CD14-positive monocyte (primary cell): ENCODE data around the gene PTPN14. TPM values are rescaled to one million over a fixed set of nuclear protein-coding genes. Genes with fewer than 3 reads are reported as not detected.

Experiments
- DNase-seq, 3 donors: peaks; one replicate each; pipeline ENCODE4 v3.0.0-alpha.2; 2011 to 2022
- H2AFZ ChIP-seq: 2 replicates; pipeline ENCODE4 v1.6.0; 2012; ENCODE audit warnings: mild to moderate bottlenecking, low read depth, low read length, inconsistent platforms; ENCODE audit not compliant: insufficient read depth, poor library complexity, severe bottlenecking
- H3K27ac ChIP-seq, 2 donors: 1 replicate in 1 of 2; 2 replicates in 1 of 2; pipeline ENCODE4 v1.5.1; 2012 to 2013; ENCODE audit warnings: low read length in 2 of 2, control low read depth in 1 of 2, inconsistent platforms in 1 of 2, low read depth in 1 of 2, mild to moderate bottlenecking in 1 of 2
- H3K27me3 ChIP-seq, 2 donors: one replicate each; pipeline versions ENCODE4 v1.6.0 to v1.6.1; 2011 to 2013; ENCODE audit warnings: low read length in 2 of 2; ENCODE audit not compliant: control insufficient read depth in 2 of 2, insufficient read depth in 2 of 2
- H3K36me3 ChIP-seq, 2 donors: replicated peaks in 1 of 2; 1 replicate in 1 of 2; 2 replicates in 1 of 2; pipeline versions ENCODE4 v1.5.1 to v1.6.1; 2012 to 2013; ENCODE audit warnings: low read length in 2 of 2, control low read depth in 1 of 2, inconsistent platforms in 1 of 2, mild to moderate bottlenecking in 1 of 2; ENCODE audit not compliant: insufficient read depth in 2 of 2, control insufficient read depth in 1 of 2
- H3K4me1 ChIP-seq, 2 donors: 1 replicate in 1 of 2; 2 replicates in 1 of 2; pipeline versions ENCODE4 v1.5.1 to v1.6.1; 2012 to 2013; ENCODE audit warnings: low read length in 2 of 2, control low read depth in 1 of 2, inconsistent platforms in 1 of 2, mild to moderate bottlenecking in 1 of 2, moderate library complexity in 1 of 2; ENCODE audit not compliant: insufficient read depth in 2 of 2, control insufficient read depth in 1 of 2
- H3K4me2 ChIP-seq: replicated peaks from 2 replicates; pipeline ENCODE3; 2012; ENCODE audit warnings: low read length, moderate library complexity, mild to moderate bottlenecking; ENCODE audit not compliant: poor library complexity, severe bottlenecking; ENCODE audit errors: extremely low read depth
- H3K4me3 ChIP-seq, 3 experiments: fragments of 200-600 bp in 1 of 3; sonication (generic) in 1 of 3; replicated peaks in 1 of 3; 1 replicate in 2 of 3; 2 replicates in 1 of 3; pipeline ENCODE4 v1.5.1; 2011 to 2013; ENCODE audit warnings: low read length in 3 of 3, mild to moderate bottlenecking in 3 of 3, control low read depth in 2 of 3, low read depth in 2 of 3, inconsistent platforms in 1 of 3, moderate library complexity in 1 of 3
- H3K79me2 ChIP-seq: 2 replicates; pipeline ENCODE4 v1.6.0; 2012; ENCODE audit warnings: mild to moderate bottlenecking, control low read depth, inconsistent platforms, low read length, moderate library complexity; ENCODE audit not compliant: insufficient read depth
- H3K9ac ChIP-seq: 2 replicates; pipeline ENCODE4 v1.6.0; 2017; ENCODE audit warnings: low read length, mild to moderate bottlenecking; ENCODE audit not compliant: insufficient read depth, poor library complexity, severe bottlenecking
- H3K9me3 ChIP-seq, 2 donors: replicated peaks in 1 of 2; 1 replicate in 1 of 2; 2 replicates in 1 of 2; pipeline versions ENCODE4 v1.5.1 to v1.6.1; 2012 to 2013; ENCODE audit warnings: low read length in 2 of 2, control low read depth in 1 of 2; ENCODE audit not compliant: control insufficient read depth in 1 of 2, insufficient read depth in 1 of 2
- H4K20me1 ChIP-seq: 2 replicates; pipeline ENCODE4 v1.6.0; 2012; ENCODE audit warnings: mild to moderate bottlenecking, low read length, control low read depth, moderate library complexity; ENCODE audit not compliant: insufficient read depth
- H3K27ac Mint-ChIP-seq, 7 donors: one replicate each; pipeline ENCODE4 v1.8.0; 2020; ENCODE audit warnings: mild to moderate bottlenecking in 7 of 7, mixed read lengths in 7 of 7, moderate library complexity in 6 of 7, inconsistent platforms in 2 of 7
- H3K27me3 Mint-ChIP-seq, 3 donors: one replicate each; pipeline ENCODE4 v1.8.0; 2021 to 2022; ENCODE audit warnings: low read depth in 3 of 3, mild to moderate bottlenecking in 3 of 3, mixed read lengths in 3 of 3, moderate library complexity in 3 of 3, inconsistent platforms in 1 of 3
- H3K36me3 Mint-ChIP-seq, 2 donors: one replicate each; pipeline ENCODE4 v1.8.0; 2020; ENCODE audit warnings: mixed read lengths in 2 of 2, inconsistent platforms in 1 of 2, mild to moderate bottlenecking in 1 of 2
- H3K4me1 Mint-ChIP-seq: one replicate; pipeline ENCODE4 v1.8.0; 2020; ENCODE audit warnings: mild to moderate bottlenecking, mixed read lengths
- H3K4me3 Mint-ChIP-seq, 2 donors: one replicate each; pipeline ENCODE4 v1.8.0; 2020; ENCODE audit warnings: mild to moderate bottlenecking in 2 of 2, mixed read lengths in 2 of 2, moderate library complexity in 1 of 2
- H3K9me3 Mint-ChIP-seq, 7 donors: one replicate each; pipeline ENCODE4 v1.8.0; 2020 to 2022; ENCODE audit warnings: mixed read lengths in 7 of 7, mild to moderate bottlenecking in 6 of 7, moderate library complexity in 6 of 7, inconsistent platforms in 2 of 7
- CTCF ChIP-seq: fragments of 200-600 bp; IDR thresholded peaks from one replicate; pipeline ENCODE4 v1.8.0; 2022; ENCODE audit warnings: antibody characterized with exemption, mild to moderate bottlenecking
- WGBS: methylation state at CpG from one replicate; pipeline ENCODE4 v1.1.5; 2013; ENCODE audit warnings: missing lambda C conversion rate; ENCODE audit not compliant: insufficient coverage; 5-methylcytosine and 5-hydroxymethylcytosine counted together
- intact Hi-C, 2 donors: fragments of 100-400 bp; cut with micrococcal nuclease; formaldehyde crosslinking; loops; one replicate each; pipeline versions ENCODE4 v1.15.0 to v1.15.1; 2023
- polyA plus RNA-seq, 3 donors: library from polyadenylated mRNA; depleted of rRNA in 1 of 3; unstranded in 2 of 3; stranded (reverse) in 1 of 3; fragments of 300-500 nt in 2 of 3; fragments of >200 nt in 1 of 3; fragmentation: Illumina TruSeq in 2 of 3; gene quantifications; 1 replicate in 2 of 3; 2 replicates in 1 of 3; pipeline ENCODE4 v1.2.3, GENCODE V29; 2012 to 2021

Gene PTPN14
- polyA plus RNA-seq, 3 donors = 0.01 TPM; not detected in 1

- DNase-seq = no peak
- no peak overlapping the region for H3K27ac Mint-ChIP-seq
- Histone ChIP-seq H3K36me3 (no peaks in the 10 kb centered on the region), H3K4me2 (no peak overlapping the region), H3K4me3 (no peak overlapping the region), H2AFZ (no peak overlapping the region), H4K20me1 (no peaks in the 10 kb centered on the region), H3K9me3 (no peaks in the 10 kb centered on the region), H3K27ac (no peak overlapping the region), H3K4me1 (no peaks in the 10 kb centered on the region), H3K79me2 (no peaks in the 10 kb centered on the region), H3K9ac (no peak overlapping the region), H3K27me3 (no peaks in the 10 kb centered on the region)
- no peak for TF ChIP-seq CTCF
- no peaks in the 10 kb centered on the region for H3K4me1 Mint-ChIP-seq
- H3K4me3 Mint-ChIP-seq = no peak overlapping the region
- H3K36me3 Mint-ChIP-seq = no peaks in the 10 kb centered on the region
- H3K27me3 Mint-ChIP-seq = peaks cover 0 to 8% (median 4%) of the 10 kb centered on the region in 3 donors
- WGBS = no CpG with 5 or more reads among the region's 1 CpG
- peaks cover 0 to 2% (median 0%) of the 10 kb centered on the region in 7 donors for H3K9me3 Mint-ChIP-seq
- intact Hi-C loops = no loop called here
Observed at GRCh38 chr1:214565310-214565709, 13.9 kb upstream of the PTPN14 start.

- Mint-ChIP-seq H3K4me1 (no peaks in the 10 kb centered on the region), H3K36me3 (no peaks in the 10 kb centered on the region), H3K9me3 (peaks cover 0 to 2% (median 0%) of the 10 kb centered on the region in 7 donors), H3K27me3 (peaks cover 0 to 11% (median 4%) of the 10 kb centered on the region in 3 donors), H3K4me3 (no peak overlapping the region), H3K27ac (no peak overlapping the region)
- no peak for DNase-seq
- Histone ChIP-seq H3K4me3 (no peak overlapping the region), H3K9me3 (no peaks in the 10 kb centered on the region), H3K4me2 (no peak overlapping the region), H3K36me3 (no peaks in the 10 kb centered on the region), H3K27ac (no peak overlapping the region), H3K27me3 (no peaks in the 10 kb centered on the region), H3K4me1 (no peaks in the 10 kb centered on the region), H3K79me2 (no peaks in the 10 kb centered on the region), H4K20me1 (no peaks in the 10 kb centered on the region), H3K9ac (no peak overlapping the region), H2AFZ (no peak overlapping the region)
- intact Hi-C loops = no loop called here
- TF ChIP-seq CTCF = no peak
Observed at GRCh38 chr1:214563881-214564280, 12.5 kb upstream of the PTPN14 start.
